HG03159 (cell line): ENCODE results near the gene MYH1.
"Not testable (repeated sequence)": the region's sequence is repeated elsewhere in the genome, so short reads cannot be mapped to it uniquely, and the experiment has no call there.

Source experiments
- ATAC-seq: cut with Tn5 transposase; IDR thresholded peaks from one replicate; pipeline ENCODE4 v1.9.1; 2021; ENCODE audit warnings: mild to moderate bottlenecking, moderate library complexity; ENCODE audit not compliant: unreplicated experiment

Gene MYH1

GRCh38 chr17:10518271-10519037 is at the start of gene MYH1:
MYH1 (minus strand) TSS chr17:10518542; CDS start chr17:10516642, 1,900 bp downstream.
- no peak for ATAC-seq

- ATAC-seq: no peak
These were observed 45.8 kb upstream of the MYH1 start for GRCh38 chr17:10563991-10564660.

GRCh38 chr17:10558049-10558448 is 39.7 kb upstream of the MYH1 start:
- no peak for ATAC-seq

GRCh38 chr17:10557422-10557821 is 39.1 kb upstream of the MYH1 start:
- ATAC-seq: no peak

- no peak for ATAC-seq
These were observed 38.1 kb upstream of the MYH1 start for GRCh38 chr17:10556301-10557005.

- ATAC-seq: no peak
These were observed 31.7 kb upstream of the MYH1 start for GRCh38 chr17:10550014-10550413.

GRCh38 chr17:10549096-10549842 is 30.9 kb upstream of the MYH1 start, which contains the start of gene MYH2:
MYH2 (minus strand) TSS chr17:10549658; CDS start chr17:10547920, 1,738 bp downstream.
- no peak for ATAC-seq

GRCh38 chr17:10547351-10547750 is 29.0 kb upstream of the MYH1 start:
- no peak for ATAC-seq

- ATAC-seq: not testable (repeated sequence)
These were observed 25.1 kb upstream of the MYH1 start for GRCh38 chr17:10543486-10543885.

GRCh38 chr17:10541179-10541578 is 22.8 kb upstream of the MYH1 start:
- not testable (repeated sequence) for ATAC-seq

- no peak for ATAC-seq
These were observed 13.7 kb upstream of the MYH1 start for GRCh38 chr17:10532026-10532425.

GRCh38 chr17:10527419-10527818 is 9.1 kb upstream of the MYH1 start:
- ATAC-seq: no peak

GRCh38 chr17:10526517-10526916 is 8.2 kb upstream of the MYH1 start:
- no peak for ATAC-seq

- ATAC-seq: no peak
These were observed 4.7 kb upstream of the MYH1 start for GRCh38 chr17:10523064-10523463.

GRCh38 chr17:10521949-10522348 is 3.6 kb upstream of the MYH1 start:
- ATAC-seq: no peak

GRCh38 chr17:10516638-10517037 is 1.7 kb downstream of the MYH1 start:
- no peak for ATAC-seq

- ATAC-seq: no peak
These were observed 2.3 kb downstream of the MYH1 start for GRCh38 chr17:10516065-10516464.

GRCh38 chr17:10513299-10514067 is 4.9 kb downstream of the MYH1 start:
- ATAC-seq: no peak

GRCh38 chr17:10512856-10513255 is 5.5 kb downstream of the MYH1 start:
- no peak for ATAC-seq

GRCh38 chr17:10499950-10500349 is 18.4 kb downstream of the MYH1 start:
- no peak for ATAC-seq
